ENCODE measurements around the gene ISCA2.
"Not testable (repeated sequence)": the region's sequence is repeated elsewhere in the genome, so short reads cannot be mapped to it uniquely, and the experiment has no call there.

Gene ISCA2

DNA sequence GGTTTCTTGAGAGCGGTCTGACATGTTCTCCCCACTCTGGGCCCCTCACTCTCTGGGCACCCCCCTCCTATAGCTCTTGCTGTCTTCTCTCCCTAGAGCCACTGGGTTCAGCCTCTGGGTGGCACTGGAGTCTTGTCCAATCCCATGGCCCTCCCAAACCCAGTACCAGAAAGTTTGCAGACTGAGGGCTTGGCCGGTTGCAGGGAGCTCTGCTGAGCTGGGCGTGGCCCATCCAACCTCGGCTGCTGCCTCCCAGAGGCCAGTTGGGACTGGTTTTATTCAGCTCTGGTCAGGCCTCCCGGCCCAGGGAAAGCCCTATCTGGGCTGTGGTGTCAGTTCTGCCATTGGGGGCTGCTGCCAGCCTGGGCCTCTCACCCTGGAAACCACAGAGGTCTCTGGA lies 37.9 kb downstream of the ISCA2 start:
- peak; percentile 16 for DNase-seq

- DNase-seq = no peak
Observed at GRCh38 chr14:74532246-74532645, 38.7 kb downstream of the ISCA2 start.

DNA sequence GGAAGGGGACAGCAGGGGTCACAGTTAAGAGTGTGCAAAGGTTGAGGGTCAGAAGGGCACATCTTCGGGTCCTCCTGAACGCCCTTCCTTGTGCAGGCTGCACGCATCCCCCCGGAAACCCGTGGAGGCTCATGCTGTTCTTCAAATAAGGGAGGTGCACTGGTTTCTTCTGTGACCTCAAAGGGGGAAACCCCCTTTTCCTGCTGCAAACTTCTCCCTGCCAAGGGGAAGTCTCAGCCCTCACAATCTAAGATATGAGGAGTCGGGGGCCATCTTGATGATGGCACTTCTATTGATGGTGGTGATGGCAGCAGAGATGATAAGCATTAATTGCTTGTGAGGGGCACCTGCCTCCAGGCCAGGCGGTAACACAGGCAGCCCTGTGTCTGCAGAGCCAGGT lies 40.0 kb downstream of the ISCA2 start:
- DNase-seq = no peak

DNA sequence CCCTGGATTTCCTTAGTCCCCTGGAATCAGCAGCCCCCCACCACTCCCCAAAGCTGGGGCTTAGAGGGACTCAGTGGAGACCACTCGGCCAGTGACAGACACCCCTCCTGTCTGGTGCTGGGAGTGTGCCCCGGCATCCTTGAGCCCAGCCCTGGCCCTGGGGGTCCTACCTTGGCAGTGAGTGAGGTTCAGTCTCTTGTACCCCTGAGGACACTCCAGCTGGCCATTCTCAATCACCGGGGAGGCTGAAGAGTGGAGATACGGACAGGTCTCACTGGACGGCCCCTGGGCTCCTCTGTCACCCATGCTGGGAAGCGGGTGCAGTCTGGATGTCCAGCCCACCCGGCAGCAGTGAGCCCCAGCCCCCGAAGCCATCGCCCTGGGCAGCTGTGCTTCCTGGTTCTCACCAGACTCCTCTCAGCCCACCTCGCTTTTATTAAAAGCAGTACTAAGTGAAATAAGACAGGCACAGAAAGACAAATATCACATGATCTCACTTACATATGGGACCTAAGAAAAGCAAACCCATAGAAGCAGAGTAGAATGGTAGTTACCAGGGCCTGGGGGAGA lies 42.3 kb downstream of the ISCA2 start:
- DNase-seq = no peak

DNA sequence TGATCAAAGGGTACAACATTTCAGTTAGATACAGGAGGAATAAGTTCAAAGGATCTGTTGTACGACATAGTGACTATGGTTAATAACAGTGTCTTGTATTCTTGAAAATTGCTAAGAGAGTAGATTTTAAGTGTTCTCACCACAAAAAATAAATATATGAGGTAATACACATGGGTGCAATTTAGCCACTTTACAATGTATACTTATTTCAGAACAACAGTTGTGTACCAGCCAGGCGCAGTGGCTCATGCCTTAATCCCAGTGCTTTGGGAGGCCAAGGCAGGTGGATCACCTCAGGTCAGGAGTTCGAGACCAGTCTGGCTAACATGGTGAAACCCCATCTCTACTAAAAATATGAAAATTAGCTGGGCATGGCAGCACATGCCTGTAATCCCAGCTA lies 42.8 kb downstream of the ISCA2 start:
- not testable (repeated sequence) for DNase-seq

DNA sequence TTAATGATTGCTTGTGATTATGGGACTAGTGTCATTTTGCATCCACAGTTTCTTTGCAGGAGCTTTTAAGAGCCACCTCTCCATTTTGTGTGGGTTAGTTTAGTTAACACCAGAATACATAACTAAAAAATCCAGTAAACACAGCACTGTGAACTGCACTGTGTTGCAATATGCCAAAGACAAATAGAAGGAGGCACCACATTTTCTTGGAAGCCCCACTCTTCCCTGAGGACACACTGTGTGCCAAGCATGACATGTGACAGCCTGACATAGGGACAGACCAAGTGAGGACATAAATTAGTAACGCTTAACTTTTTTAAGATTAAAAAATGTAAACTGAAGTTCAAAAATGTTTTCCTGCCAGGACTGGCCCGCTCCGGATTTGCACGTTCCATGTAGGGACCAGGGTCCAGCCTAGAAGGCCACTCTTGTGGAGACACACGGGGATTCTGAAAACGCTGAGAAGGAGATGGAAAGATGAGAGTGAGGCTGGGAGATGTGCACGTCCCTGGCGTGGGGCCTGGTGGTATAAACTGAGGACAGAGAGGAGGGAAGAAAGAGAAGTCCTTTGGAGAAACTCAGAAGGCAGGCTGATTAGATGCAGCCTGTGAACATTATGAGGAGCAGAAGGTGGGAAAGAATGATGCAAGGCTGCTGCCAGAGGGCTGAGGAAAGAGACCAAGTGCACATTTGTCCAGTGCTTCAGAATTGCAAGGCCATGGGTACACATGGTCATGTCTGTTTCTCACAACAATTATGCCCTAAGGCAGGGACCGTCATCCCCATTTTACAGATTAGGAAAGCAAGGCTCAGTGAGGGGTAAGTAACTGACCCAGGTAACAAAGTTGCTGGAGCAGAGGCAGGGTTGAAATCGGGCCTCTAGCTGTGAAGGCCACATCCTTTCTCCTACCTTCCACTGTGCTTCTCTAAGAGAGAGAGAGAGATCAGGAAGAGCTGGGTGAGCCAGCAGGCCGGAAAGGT lies 45.1 kb downstream of the ISCA2 start:
- DNase-seq = no peak

DNA sequence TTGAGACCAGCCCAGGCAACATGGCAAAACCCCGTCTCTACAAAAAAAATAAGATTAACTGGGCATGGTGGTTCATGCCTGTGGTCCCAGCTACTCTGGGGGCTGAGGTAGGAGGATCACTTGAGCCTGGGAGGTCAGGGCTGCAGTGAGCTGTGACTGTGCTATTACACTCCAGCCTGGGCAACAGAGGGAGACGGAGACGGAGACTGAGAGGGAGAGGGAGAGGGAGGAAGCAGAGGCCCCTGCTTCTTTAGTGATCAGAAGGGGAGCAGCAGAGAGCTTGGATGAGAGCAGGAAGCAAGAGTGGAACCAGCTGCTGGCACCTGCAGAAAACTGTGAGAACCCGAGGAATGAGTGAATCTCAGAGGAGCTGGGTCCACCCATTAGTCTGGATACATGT lies 45.9 kb downstream of the ISCA2 start:
- DNase-seq = no peak

- DNase-seq = no peak
Observed at GRCh38 chr14:74541225-74541624, 47.7 kb downstream of the ISCA2 start.

GRCh38 chr14:74542056-74542685 lies 48.6 kb downstream of the ISCA2 start:
- no peak for DNase-seq

DNA sequence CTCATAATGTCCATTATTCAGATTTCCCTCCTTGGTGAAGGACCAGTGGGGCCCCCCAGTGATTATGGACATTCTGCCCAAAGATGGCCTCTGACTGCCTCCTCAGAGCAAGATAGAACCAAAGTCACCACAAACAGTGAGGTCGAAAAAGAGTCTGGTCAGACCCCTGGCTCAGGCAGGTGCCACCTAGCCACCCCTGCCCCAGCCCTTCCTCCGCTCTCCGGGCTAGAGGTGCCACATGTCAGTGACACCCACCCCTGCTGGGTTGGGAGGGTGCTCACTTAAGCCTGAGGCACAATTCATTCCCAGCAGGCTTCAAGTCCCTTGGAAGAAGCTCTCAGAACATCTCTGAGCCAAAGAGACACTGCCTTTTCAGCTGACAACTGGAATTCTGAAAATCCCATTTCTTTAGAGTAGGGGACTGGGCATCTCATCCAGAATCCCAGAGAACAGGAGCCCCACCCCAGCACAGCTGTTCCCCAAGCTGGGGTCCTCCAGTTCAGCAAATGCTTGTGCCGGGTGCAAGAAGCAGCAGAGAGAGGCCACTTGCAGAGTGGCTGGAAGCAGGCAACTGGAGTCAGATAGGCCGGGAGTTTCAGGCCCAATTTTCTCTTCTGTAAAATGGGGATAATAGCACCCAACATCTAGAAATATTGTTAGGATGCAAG lies 50.3 kb downstream of the ISCA2 start:
- no peak for DNase-seq

- no peak for DNase-seq
Observed at GRCh38 chr14:74545386-74545785, 51.8 kb downstream of the ISCA2 start.

DNA sequence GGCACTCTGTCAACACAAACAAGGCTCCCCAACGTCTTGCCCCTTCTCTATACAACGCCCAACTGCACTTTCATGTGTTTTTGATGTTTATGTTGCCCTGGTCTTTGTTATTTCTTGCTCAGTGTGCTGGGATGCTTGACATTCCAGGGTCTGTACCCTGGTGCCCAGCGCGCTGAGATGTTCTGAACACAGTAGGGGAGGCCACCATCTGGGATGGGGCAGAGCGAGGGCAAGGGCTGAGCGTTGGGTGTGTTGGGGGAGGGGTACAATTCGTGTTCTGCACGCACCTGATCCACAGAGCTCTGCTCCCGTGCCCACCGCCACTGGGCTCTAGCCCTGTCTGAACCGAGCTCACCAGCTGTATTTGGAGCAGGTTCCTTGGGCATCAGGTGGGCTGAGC lies 52.9 kb downstream of the ISCA2 start:
- DNase-seq = no peak
